GM12878 (cell line): ENCODE results near the gene SOX18. TPM values are rescaled to one million over a fixed set of nuclear protein-coding genes. Genes with fewer than 3 reads are reported as not detected.
A peak's percentile ranks its signal among the peaks of the same experiment; 100 is the strongest.

Experiments
- BACH1 ChIP-seq: fragments of 450-650 bp; IDR thresholded peaks from 2 replicates; pipeline ENCODE4 v1.6.1; 2017; ENCODE audit warnings: mild to moderate bottlenecking, borderline replicate concordance
- BMI1 ChIP-seq: fragments of 450-650 bp; IDR thresholded peaks from 2 replicates; pipeline ENCODE4 v1.6.1; 2016; ENCODE audit warnings: mild to moderate bottlenecking, moderate library complexity, borderline replicate concordance
- BRCA1 ChIP-seq: IDR thresholded peaks from 2 replicates; pipeline ENCODE4 v1.6.1; 2011; ENCODE audit warnings: low read depth, low read length, improper control_type of control experiment
- CHD4 ChIP-seq: fragments of 200-600 bp; sonication (generic); IDR thresholded peaks from 2 replicates; pipeline ENCODE4 v1.6.1; 2016; ENCODE audit warnings: mild to moderate bottlenecking
- EED ChIP-seq: sonication (generic); IDR thresholded peaks from 2 replicates; pipeline ENCODE4 v1.6.1; 2016; ENCODE audit warnings: antibody characterized with exemption, low read depth
- EGR1 ChIP-seq, 2 experiments: IDR thresholded peaks; 1 replicate in 1 of 2; 2 replicates in 1 of 2; pipeline ENCODE4 v1.6.1; 2011 to 2012; ENCODE audit warnings: low read depth in 2 of 2, low read length in 2 of 2, borderline replicate concordance in 1 of 2, mild to moderate bottlenecking in 1 of 2, moderate library complexity in 1 of 2
- GABPA ChIP-seq: IDR thresholded peaks from 2 replicates; pipeline ENCODE4 v1.6.1; 2014; ENCODE audit warnings: antibody characterized with exemption, low read depth, mild to moderate bottlenecking, inconsistent platforms
- GATAD2B ChIP-seq: fragments of 450-650 bp; conservative IDR thresholded peaks from 2 replicates; pipeline ENCODE4 v1.6.1; 2017; ENCODE audit warnings: low read depth, mild to moderate bottlenecking, moderate library complexity
- HCFC1 ChIP-seq: fragments of 150-350 bp; IDR thresholded peaks from 2 replicates; pipeline ENCODE4 v1.6.1; 2014; ENCODE audit warnings: low read length
- IRF4 ChIP-seq: IDR thresholded peaks from 2 replicates; pipeline ENCODE4 v1.6.1; 2011; ENCODE audit warnings: low read depth, low read length
- MAX ChIP-seq: IDR thresholded peaks from 2 replicates; pipeline ENCODE4 v1.6.1; 2012; ENCODE audit warnings: low read depth, low read length, improper control_type of control experiment
- NBN ChIP-seq: fragments of 450-650 bp; IDR thresholded peaks from 2 replicates; pipeline ENCODE4 v1.6.1; 2016
- NR2C1 ChIP-seq: fragments of 450-650 bp; IDR thresholded peaks from 2 replicates; pipeline ENCODE4 v1.6.1; 2017; ENCODE audit warnings: antibody characterized with exemption, mild to moderate bottlenecking, moderate library complexity
- PRDM15 ChIP-seq: fragments of 450-650 bp; formaldehyde crosslinking; IDR thresholded peaks from 2 replicates; pipeline ENCODE4 v1.4.0; 2020; ENCODE audit warnings: mild to moderate bottlenecking, moderate library complexity
- RUNX3 ChIP-seq: IDR thresholded peaks from 2 replicates; pipeline ENCODE4 v1.6.1; 2012; ENCODE audit warnings: low read length, inconsistent platforms
- SKIL ChIP-seq: fragments of 450-650 bp; IDR thresholded peaks from 2 replicates; pipeline ENCODE4 v1.6.1; 2017; ENCODE audit warnings: mild to moderate bottlenecking, low read depth, inconsistent platforms; ENCODE audit not compliant: poor library complexity, severe bottlenecking
- SREBF1 ChIP-seq: IDR thresholded peaks from 2 replicates; pipeline ENCODE4 v1.6.1; 2012; ENCODE audit warnings: mild to moderate bottlenecking, low read length
- STAT3 ChIP-seq: IDR thresholded peaks from 2 replicates; pipeline ENCODE4 v1.6.1; 2011; ENCODE audit warnings: low read depth, low read length, improper control_type of control experiment
- SUPT20H ChIP-seq: IDR thresholded peaks from 2 replicates; pipeline ENCODE4 v1.6.1; 2011; ENCODE audit warnings: low read depth, mild to moderate bottlenecking, low read length, moderate library complexity, borderline replicate concordance; ENCODE audit not compliant: control insufficient read depth
- SUZ12 ChIP-seq: fragments of 200-600 bp; sonication (generic); IDR thresholded peaks from one replicate; pipeline ENCODE4 v1.6.1; 2018; ENCODE audit warnings: antibody characterized with exemption, mild to moderate bottlenecking; ENCODE audit not compliant: unreplicated experiment
- TARDBP ChIP-seq: IDR thresholded peaks from 2 replicates; pipeline ENCODE4 v1.6.1; 2016; ENCODE audit warnings: borderline replicate concordance
- polyA plus RNA-seq, 11 experiments: library from polyadenylated mRNA; depleted of rRNA in 4 of 11; unstranded in 6 of 11; stranded (reverse) in 5 of 11; fragments of >200 nt; fragmentation: Nextera tagmentation in 4 of 11; fragmentation: Illumina TruSeq in 1 of 11; extraction: Ambion mirVana in 4 of 11; extraction: Trizol in 1 of 11; gene quantifications; 1 replicate in 1 of 11; 2 replicates in 10 of 11; pipeline versions ENCODE4 v1.2.1 to v1.2.3, GENCODE V29; 2011 to 2016; ENCODE audit warnings: inconsistent platforms in 2 of 11, missing spikeins in 2 of 11, low read depth in 1 of 11
- total RNA-seq, 4 experiments: library from RNA; depleted of rRNA in 3 of 4; stranded (reverse); fragments of >200 nt in 3 of 4; fragmentation: Illumina TruSeq in 1 of 4; extraction: Trizol in 1 of 4; gene quantifications; 2 replicates each; pipeline versions ENCODE4 v1.2.1 to v1.2.3, GENCODE V29; 2013 to 2021

Gene SOX18
- total and polyA plus RNA-seq, 10 of the 15 experiments (the other 5 are each of a cell fraction or from before 2014, with no cell fraction given), result 0.05 to 5.6 (median 0.28) TPM; not detected in 3

- peak; percentile 18; the same call in 1 of the 2 replicates for TF ChIP-seq EED
- TF ChIP-seq NR2C1, result 0 out of 2 replicates have a peak, but pooled peaks have one; percentile 29
- TF ChIP-seq SREBF1, result no peak
- peak in 1 of 2 experiments; percentile 57; a peak in 1 of 3 replicates for TF ChIP-seq EGR1 (IDR thresholded peaks at IDR 0.05; ENCODE audit: borderline replicate concordance in 1 of 2, low read depth in 2 of 2, low read length in 2 of 2)
- peak; percentile 95 for TF ChIP-seq GATAD2B
- peak; percentile 57; the same call in 1 of the 2 replicates for TF ChIP-seq RUNX3
- peak; percentile 28; the same call in 1 of the 2 replicates for TF ChIP-seq TARDBP
- peak; percentile 45; the same call in 1 of the 2 replicates for TF ChIP-seq MAX
- TF ChIP-seq GABPA, result no peak
- TF ChIP-seq SUPT20H, result no peak
- no peak for TF ChIP-seq PRDM15
- TF ChIP-seq SUZ12, result no peak
- TF ChIP-seq STAT3, result no peak
- peak; percentile 66; the same call in 1 of the 2 replicates for TF ChIP-seq IRF4
- TF ChIP-seq CHD4, result no peak
- TF ChIP-seq SKIL, result no peak
- 0 out of 2 replicates have a peak, but pooled peaks have one; percentile 54 for TF ChIP-seq NBN
- TF ChIP-seq BRCA1, result no peak
- no peak for TF ChIP-seq BACH1
- TF ChIP-seq BMI1, result no peak
- TF ChIP-seq HCFC1, result no peak
These were observed 8.4 kb upstream of the SOX18 start (continued) for GRCh38 chr20:64057628-64058498.
